SK-N-DZ (cell line): Measurements from ENCODE around the gene OPHN1.

Experiments used
- DNase-seq: peaks from one replicate; pipeline ENCODE4 v3.0.0-alpha.2; 2015; ENCODE audit warnings: low spot score

OPHN1 gene

DNA sequence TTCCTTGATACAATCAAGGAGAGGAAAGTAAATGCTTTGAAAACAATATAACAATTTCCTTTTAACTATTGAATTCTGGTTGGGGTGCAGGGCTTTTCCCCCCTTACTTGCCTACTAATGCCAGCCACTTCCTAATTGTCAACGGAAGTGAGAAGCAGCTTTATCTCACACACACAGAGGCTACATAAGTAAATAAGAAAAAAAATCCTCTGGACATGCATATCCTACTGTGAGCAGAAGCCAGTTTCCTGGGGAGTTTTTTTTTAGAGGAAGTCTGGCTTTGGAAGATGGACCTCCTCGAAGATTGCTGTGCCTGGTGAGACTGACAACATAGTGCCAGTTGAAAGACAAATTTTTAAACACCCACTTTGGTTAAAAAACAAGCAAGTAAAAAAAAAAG is 180.6 kb downstream of the OPHN1 start:
- DNase-seq = no peak

DNA sequence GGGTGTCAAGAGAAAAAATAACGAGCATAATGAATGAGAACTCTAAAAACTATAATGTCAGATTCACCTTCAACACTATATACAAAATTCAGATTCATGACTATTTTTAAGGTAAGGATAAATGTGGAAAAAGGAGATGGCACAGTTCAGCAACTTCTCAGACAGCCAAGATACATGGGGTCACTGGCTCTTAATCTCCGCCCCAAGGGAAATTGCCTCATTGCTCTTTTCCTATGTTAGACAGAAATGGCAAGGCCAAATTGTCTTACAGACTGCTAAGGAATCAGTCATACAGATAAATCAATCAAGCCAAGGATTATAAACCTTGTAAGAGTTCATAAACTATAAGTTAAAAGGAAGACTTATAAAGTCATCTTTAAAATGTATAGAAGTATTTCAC is 183.4 kb downstream of the OPHN1 start:
- no peak for DNase-seq

- no peak for DNase-seq
Measured at GRCh38 chrX:68249401-68249831, 183.9 kb downstream of the OPHN1 start.

- DNase-seq = no peak
Measured at GRCh38 chrX:68238568-68238967, 194.7 kb downstream of the OPHN1 start.

DNA sequence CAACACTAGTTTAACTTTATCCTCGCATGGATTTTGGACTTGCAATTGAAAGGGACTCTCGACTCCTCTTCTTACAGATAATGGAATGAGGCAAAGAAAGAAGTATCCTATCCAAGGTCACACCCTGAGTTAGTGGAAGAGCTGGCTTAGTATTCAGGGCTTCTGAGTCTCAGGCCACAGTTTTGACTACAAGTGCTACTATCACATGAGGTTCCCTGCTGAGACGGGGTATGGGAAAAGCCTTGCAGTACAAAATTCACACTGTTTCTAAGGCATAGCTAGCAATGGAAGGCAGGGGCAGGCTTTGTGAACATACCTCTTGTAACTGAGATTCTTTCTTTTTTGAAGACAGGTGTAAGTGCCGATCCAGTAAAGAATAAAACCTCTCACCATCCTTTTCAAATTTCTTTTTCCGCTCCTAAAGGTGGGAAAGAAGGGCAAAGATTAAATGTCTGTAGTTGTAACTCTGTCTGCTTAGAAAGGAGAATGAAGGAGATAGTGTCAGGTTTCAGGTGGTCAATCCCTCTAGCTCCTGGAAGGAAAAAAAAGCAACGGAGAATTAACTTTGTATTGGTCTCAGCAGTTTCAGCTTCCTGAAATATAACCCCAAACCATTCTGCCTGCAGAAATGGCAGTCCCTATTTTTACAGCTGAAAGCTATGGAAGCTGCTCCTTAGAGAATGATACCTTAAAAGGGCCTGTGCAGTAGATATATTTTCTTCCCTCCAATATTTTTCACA is 199.0 kb downstream of the OPHN1 start:
- DNase-seq = no peak

DNA sequence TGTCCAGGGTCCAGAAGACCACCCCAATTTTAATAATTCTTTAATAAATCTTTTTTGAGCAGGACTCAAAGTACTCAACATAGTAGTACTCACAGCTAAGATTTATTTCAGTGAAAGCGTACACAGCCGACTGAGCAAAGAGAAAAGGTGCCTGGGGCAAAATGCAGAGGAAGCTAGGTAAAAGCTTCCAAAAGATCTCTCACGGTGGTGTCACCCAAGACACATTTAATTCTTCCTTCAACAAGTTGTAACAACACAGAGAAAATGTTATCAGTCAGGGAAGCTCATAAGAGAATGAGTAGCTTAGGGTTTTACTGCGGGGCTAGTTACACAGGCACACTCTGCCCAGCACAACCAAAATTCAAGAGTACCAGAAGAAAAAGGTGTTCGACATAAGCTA is 201.1 kb downstream of the OPHN1 start:
- no peak for DNase-seq

DNA sequence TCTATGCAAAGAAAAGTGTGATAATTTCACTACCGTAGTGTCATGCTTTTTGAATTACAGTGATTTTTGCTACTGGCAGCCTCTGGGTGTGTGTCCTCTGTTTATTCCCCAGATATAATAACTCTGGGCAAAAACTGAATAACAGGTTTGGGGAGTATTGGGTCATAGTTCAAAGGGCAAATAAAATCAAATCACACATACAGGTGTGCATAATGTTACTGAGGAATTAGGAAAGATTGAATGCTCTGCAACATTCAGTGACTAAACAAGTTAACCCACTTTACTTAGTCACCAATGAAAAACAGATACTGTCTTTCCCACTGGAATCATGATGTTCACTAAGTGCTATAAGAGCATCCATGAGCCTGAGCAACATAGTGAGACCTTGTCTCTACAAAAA is 224.3 kb downstream of the OPHN1 start:
- DNase-seq = no peak

GRCh38 chrX:68204521-68205038 is 228.7 kb downstream of the OPHN1 start:
- DNase-seq = no peak

DNA sequence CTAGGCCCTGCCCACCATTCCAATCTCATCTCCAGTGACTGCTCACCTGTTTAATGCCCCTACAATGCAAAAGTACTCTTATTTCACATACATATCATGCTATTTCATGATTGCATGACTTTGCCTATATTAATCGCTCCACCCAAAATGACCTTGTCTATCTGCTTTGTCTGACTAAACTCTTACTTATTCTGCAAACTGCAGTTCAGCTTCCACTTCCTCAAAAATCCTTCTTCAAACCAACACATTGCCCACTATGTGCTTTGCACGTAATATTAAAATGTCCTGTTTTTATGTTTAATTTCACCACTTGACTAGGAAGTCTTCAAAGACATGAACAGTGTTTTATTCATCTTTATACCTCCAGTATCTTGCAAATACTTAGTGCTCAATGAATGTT is 229.6 kb downstream of the OPHN1 start:
- no peak for DNase-seq

- no peak for DNase-seq
Measured at GRCh38 chrX:68203211-68203610, 230.1 kb downstream of the OPHN1 start.

GRCh38 chrX:68199062-68199848 is 234.0 kb downstream of the OPHN1 start:
- DNase-seq = no peak

DNA sequence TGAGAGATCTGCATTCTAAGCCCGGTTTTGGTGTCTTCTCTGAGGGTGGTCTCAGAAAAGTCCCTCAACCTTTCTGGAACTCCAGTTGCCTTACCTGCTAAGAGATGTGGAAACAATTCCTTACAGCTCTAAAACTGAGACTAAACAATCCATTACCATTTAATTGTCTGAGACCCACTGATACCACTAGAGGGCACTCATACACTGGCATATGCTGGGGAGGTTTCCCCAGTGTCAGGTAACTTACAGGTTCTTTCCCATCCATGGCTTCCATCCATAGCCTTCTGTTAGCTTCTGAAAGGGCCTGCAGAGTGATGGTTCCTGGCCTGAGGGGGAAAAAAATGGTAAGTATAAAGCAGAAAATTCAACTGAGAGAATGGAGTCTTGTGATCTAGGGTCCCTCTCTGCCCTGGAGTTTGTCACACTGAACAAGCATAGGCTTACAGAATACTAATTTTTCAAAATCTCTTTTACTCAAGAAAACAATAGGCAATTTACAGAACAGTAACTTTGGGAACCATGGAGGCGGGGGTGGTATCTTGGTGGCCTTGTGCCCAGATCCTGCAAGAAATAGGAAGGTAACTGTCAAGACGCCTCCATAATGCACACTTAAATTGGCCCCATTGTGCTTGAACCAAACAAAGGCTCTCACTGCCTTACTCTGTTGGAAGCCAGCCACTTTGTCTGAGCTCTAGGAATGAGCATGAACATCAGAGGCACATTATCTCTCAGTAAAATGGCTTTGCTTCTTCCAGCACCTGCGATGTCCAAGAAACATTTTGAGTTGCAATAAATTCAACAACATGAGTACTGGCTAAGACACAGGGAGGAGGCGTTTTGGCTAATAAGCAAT is 236.1 kb downstream of the OPHN1 start:
- DNase-seq = peak; percentile 41

DNA sequence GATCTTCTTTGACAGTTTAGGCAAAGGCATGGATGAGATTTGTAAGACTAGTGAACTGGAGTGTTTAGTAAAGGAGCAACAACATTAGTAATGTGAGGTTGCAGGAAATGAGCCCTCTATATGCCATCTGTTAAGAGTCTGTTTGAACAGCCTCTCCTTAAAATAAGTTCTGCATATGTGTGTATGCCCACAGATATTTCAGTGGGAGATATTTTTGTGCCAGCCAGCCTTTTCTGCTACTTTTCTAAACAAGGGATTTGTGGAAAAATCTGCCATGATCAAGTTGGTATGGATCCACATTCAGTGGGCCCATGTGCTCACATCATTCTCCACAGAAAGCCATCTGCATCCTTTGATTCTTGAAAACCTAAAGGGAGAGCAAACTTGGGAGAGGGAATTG is 237.7 kb downstream of the OPHN1 start:
- DNase-seq = no peak

GRCh38 chrX:68193786-68194185 is 239.5 kb downstream of the OPHN1 start:
- DNase-seq = no peak

DNA sequence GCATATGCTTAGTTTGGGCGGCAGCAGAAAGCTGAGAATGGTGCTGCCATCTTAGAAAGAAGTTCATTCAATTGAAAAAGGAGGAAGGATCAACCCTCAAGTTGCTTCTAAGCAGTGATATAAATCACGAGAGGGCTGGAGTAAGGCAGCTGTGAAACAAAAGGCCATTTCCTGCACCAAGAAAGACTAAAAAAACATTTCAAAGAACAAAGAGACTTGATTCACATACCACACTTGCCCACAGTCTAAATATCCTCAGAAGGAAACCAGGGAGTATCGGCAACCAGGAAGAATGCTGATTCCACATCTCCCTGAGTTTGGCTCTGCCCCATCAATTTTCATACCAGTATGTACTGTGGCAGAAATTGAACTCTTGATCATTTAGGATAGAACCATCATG is 240.1 kb downstream of the OPHN1 start:
- DNase-seq = no peak

- DNase-seq = no peak
Measured at GRCh38 chrX:68190799-68191198, 242.5 kb downstream of the OPHN1 start.

- DNase-seq = no peak
Measured at GRCh38 chrX:68186552-68187262, 246.6 kb downstream of the OPHN1 start.

- DNase-seq = no peak
Measured at GRCh38 chrX:68185161-68185560, 248.1 kb downstream of the OPHN1 start.

- DNase-seq = peak; percentile 21
Measured at GRCh38 chrX:68183612-68184214, 249.6 kb downstream of the OPHN1 start.

DNA sequence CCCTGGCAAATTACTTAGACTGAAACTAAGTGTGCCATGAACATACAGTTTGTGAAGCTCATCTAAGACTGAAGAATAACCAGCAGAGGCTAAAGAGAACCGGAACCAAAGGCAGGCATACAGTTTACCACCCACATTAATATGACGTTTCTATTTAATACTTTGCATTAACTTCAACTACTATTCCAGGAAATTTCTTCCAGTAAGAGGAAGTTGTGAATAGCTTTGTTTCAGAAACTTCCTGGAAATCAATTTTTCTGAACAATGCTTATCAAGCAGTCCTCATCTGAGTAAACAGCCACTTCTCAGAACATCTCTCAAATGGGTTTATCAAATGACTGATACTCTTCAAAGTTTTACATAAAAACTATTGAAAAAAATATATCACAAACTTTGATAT is 252.7 kb downstream of the OPHN1 start:
- no peak for DNase-seq

DNA sequence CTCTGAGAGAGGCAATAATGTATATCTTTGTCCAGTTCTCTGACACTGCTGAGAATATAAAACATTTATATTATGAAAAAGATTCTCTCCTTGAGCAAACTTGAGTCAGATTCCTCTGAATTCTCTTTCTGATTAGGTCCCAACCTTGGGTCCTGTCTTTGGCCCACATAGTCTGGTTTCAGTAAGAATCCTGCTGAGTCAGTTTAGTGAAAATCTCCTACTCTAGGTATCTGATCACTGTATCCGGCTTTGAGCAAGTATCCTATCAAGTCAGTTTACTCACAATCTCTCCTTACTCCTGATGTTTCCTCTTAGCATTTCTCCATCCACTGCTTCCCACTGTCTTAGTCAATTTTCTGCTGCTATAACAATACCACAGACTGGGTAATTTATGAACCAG is 253.9 kb downstream of the OPHN1 start:
- no peak for DNase-seq
